ENCODE data around the gene NETO2. TPM values are rescaled to one million over a fixed set of nuclear protein-coding genes. Genes with fewer than 3 reads are reported as not detected.
A peak's percentile ranks its signal among the peaks of the same experiment; 100 is the strongest.

Gene NETO2
- total and polyA plus RNA-seq, 2 of the 13 experiments (the other 11 are each of a cell fraction or from before 2014, with no cell fraction given) = 8.2 to 13.5 TPM

GRCh38 chr16:47058295-47059086 is 85.3 kb downstream of the NETO2 start (continued):
- TF ChIP-seq RERE (CRISPR knock-in tag; IDR thresholded peaks at IDR 0.05; ENCODE audit: low read depth) = no peak
- peak; percentile 66 for TF ChIP-seq THAP11 (CRISPR knock-in tag; IDR thresholded peaks at IDR 0.05)
- no peak for TF ChIP-seq CREBL2 (CRISPR knock-in tag; IDR thresholded peaks at IDR 0.05; ENCODE audit: borderline replicate concordance)
- TF ChIP-seq BATF2 (CRISPR knock-in tag; IDR thresholded peaks at IDR 0.05) = no peak
- peak; percentile 95; the same call in 1 of the 2 replicates for TF ChIP-seq ZNF232 (CRISPR knock-in tag; IDR thresholded peaks at IDR 0.05; ENCODE audit: borderline replicate concordance)
- no peak for TF ChIP-seq ARNT2 (CRISPR knock-in tag; IDR thresholded peaks at IDR 0.05; ENCODE audit: low read depth)
- TF ChIP-seq SAP130 (CRISPR knock-in tag; IDR thresholded peaks at IDR 0.05; ENCODE audit: low read depth) = peak; percentile 77
- no peak for TF ChIP-seq ZNF510 (CRISPR knock-in tag; IDR thresholded peaks at IDR 0.05; ENCODE audit: low read depth)
- TF ChIP-seq NONO (IDR thresholded peaks at IDR 0.05) = no peak
- TF ChIP-seq NONO (CRISPR knock-in tag; conservative IDR thresholded peaks at IDR 0.05) = peak; percentile 64; the same call in 1 of the 2 replicates
- no peak for TF ChIP-seq ZNF33B (CRISPR knock-in tag; IDR thresholded peaks at IDR 0.05)
- no peak for TF ChIP-seq ZNF841 (CRISPR knock-in tag; IDR thresholded peaks at IDR 0.05; ENCODE audit: borderline replicate concordance)
- TF ChIP-seq KLF13 (CRISPR knock-in tag; IDR thresholded peaks at IDR 0.05) = no peak
- TF ChIP-seq REL (CRISPR knock-in tag; conservative IDR thresholded peaks at IDR 0.05) = no peak
- TF ChIP-seq, protein P1, sequence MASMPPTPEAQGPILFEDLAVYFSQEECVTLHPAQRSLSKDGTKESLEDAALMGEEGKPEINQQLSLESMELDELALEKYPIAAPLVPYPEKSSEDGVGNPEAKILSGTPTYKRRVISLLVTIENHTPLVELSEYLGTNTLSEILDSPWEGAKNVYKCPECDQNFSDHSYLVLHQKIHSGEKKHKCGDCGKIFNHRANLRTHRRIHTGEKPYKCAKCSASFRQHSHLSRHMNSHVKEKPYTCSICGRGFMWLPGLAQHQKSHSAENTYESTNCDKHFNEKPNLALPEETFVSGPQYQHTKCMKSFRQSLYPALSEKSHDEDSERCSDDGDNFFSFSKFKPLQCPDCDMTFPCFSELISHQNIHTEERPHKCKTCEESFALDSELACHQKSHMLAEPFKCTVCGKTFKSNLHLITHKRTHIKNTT (CRISPR knock-in tag; IDR thresholded peaks at IDR 0.05) = no peak
- peak; percentile 65 for TF ChIP-seq DMAP1 (CRISPR knock-in tag; IDR thresholded peaks at IDR 0.05)
- TF ChIP-seq ZNF138 (CRISPR knock-in tag; IDR thresholded peaks at IDR 0.05; ENCODE audit: low read depth) = no peak
- TF ChIP-seq SOX5 (CRISPR knock-in tag; IDR thresholded peaks at IDR 0.05; ENCODE audit: borderline replicate concordance) = peak; percentile 93
- TF ChIP-seq, protein P2, sequence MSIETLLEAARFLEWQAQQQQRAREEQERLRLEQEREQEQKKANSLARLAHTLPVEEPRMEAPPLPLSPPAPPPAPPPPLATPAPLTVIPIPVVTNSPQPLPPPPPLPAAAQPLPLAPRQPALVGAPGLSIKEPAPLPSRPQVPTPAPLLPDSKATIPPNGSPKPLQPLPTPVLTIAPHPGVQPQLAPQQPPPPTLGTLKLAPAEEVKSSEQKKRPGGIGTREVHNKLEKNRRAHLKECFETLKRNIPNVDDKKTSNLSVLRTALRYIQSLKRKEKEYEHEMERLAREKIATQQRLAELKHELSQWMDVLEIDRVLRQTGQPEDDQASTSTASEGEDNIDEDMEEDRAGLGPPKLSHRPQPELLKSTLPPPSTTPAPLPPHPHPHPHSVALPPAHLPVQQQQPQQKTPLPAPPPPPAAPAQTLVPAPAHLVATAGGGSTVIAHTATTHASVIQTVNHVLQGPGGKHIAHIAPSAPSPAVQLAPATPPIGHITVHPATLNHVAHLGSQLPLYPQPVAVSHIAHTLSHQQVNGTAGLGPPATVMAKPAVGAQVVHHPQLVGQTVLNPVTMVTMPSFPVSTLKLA (IDR thresholded peaks at IDR 0.05) = no peak
- no peak for TF ChIP-seq ZZZ3 (CRISPR knock-in tag; IDR thresholded peaks at IDR 0.05; ENCODE audit: borderline replicate concordance)

Data from HepG2 (cell line).